WI38 (cell line): ENCODE results near the gene HSPG2.

Experiments used
- H3K4me3 ChIP-seq: 2 replicates; pipeline ENCODE4 v1.5.1; 2011; ENCODE audit warnings: low read depth, mild to moderate bottlenecking, control low read depth, low read length
- TF ChIP-seq, protein P1 (sequence below): IDR thresholded peaks from 2 replicates; pipeline ENCODE4 v1.5.1; 2012; ENCODE audit warnings: low read depth, mild to moderate bottlenecking, control low read depth, low read length

Gene HSPG2

DNA sequence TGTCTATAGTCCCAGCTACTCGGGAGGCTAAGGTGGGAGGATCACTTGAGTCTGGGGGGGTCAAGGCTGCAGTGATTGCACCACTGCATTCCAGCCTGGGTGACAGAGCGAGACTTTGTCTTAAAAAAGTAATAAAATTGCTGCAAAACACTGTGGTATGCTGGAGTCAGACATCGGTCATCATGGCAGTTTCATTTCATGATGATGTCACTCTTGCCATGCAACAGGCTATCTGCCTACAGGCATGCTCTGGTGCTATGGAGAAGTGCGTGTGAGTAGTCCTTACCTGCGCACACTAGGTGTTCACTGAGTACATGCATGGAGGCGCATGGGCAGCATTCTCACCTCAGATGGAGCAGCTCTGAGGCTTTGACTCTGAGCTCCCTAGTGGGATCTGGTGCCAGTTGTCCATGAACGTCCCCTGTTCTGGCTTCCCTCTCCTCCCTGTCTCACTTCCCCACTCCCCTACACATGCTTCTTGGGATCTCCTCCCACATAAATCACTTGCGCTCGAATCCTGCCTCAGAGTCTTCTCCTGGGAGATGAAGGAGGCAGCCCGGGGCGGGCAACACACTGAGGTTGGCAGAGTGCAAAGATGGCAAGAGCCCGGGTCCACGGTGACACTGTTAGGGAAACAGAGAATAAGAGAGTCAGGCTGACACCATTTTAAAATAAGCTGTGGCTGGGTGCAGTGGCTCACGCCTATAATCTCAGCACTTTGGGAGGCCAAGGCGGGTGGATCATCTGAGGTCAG lies 29.3 kb upstream of the HSPG2 start:
- H3K4me3 ChIP-seq = no peak overlapping the region
- TF ChIP-seq, protein P1, sequence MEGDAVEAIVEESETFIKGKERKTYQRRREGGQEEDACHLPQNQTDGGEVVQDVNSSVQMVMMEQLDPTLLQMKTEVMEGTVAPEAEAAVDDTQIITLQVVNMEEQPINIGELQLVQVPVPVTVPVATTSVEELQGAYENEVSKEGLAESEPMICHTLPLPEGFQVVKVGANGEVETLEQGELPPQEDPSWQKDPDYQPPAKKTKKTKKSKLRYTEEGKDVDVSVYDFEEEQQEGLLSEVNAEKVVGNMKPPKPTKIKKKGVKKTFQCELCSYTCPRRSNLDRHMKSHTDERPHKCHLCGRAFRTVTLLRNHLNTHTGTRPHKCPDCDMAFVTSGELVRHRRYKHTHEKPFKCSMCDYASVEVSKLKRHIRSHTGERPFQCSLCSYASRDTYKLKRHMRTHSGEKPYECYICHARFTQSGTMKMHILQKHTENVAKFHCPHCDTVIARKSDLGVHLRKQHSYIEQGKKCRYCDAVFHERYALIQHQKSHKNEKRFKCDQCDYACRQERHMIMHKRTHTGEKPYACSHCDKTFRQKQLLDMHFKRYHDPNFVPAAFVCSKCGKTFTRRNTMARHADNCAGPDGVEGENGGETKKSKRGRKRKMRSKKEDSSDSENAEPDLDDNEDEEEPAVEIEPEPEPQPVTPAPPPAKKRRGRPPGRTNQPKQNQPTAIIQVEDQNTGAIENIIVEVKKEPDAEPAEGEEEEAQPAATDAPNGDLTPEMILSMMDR = no peak

DNA sequence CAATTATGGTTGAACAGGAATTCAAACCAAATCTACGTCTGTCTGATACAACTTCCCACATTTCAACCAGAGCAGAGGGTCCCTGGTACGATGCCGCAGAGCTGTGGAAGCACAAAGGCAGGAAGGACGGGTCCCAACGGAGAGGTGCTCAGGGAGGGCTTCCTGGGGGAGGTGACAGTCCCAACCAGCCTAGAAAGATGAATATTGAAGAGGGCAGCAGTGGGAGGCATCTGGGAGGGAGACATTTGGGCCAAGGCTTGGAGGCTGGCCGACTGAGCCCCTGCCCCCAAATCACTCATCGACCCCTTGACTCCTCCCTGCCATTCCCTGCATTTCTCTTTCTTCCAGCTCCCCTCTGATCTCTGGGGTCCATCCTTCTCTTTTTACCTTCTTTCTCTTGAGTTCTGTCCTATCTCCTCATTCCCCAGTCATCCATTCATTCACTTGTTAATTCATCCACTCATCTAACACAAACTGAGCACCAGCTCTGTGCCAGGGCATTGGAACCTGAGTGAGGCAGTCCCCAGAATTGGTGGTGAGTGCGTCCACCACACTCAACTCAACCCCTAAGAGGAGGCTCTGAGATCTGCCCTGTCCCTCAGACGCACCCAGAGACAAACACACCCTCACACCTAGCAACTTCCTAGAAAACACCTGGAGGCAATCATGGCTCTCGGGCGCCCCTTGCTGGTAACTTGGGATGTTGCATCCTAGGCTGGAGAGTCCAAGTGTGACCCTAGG lies 26.5 kb upstream of the HSPG2 start:
- H3K4me3 ChIP-seq = no peak overlapping the region
- TF ChIP-seq, protein P1 = peak; percentile 88

GRCh38 chr1:21961799-21962198 lies 24.7 kb upstream of the HSPG2 start:
- H3K4me3 ChIP-seq = no peak overlapping the region
- TF ChIP-seq, protein P1 = no peak

DNA sequence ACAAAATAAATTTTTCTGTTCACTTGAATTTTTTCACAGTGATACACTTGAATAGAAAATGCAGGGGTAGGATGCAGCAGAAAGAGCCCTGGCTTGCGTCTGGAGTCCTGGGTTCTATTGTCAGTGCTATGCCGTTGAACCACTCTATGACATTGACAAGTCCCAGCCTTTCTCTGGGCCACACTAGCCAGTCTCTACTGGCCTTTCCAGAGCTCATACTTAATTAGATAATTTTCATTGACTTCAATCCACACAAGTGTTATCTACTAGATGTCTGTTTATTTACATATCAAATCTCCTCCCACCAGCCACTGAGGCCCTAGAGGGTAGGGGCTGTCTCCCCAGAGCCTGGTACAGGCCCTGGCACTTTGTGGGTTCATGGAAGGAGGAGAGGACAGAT lies 24.2 kb upstream of the HSPG2 start:
- TF ChIP-seq, protein P1 = no peak
- no peak overlapping the region for H3K4me3 ChIP-seq

DNA sequence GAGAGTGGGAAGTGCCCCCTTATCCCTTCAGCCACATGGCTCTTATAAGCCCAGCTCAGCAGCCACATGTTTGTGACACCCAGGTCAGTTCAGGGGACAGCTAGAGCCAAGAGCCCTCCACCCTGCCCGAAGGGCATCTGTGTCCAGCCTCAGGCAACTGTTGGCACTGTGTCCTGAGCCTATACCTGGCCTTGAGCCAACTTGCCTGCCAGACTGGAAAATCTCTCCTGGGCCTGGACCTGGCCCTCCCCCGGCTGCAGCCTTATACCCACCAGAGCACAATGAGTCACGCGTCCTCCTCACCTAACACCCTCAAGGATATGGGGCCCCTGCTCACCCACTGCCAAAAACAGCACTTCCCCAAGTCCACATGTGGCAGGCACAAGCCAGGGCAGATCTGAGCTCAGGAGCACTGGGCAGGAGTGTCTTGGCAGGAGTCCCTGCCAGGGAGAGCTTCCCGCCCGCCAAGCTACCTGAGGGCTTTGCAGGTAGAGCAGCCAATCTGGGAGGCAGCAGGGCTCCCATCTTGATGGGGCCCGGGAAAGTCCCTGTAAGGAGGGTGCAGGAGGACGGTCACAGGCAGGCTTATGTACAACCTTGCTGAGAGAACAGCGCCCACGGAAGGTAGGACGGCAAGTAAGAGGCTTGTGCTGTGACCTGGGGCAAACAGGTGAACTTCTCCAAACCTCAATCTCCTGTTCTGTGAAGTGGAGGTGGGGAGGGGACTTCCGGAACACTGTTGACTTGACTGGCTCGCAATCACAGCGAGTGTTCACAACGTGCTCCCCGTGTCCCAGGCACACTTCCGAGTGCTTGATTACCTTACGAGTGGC lies 19.8 kb upstream of the HSPG2 start:
- H3K4me3 ChIP-seq = no peak overlapping the region
- TF ChIP-seq, protein P1 = no peak

DNA sequence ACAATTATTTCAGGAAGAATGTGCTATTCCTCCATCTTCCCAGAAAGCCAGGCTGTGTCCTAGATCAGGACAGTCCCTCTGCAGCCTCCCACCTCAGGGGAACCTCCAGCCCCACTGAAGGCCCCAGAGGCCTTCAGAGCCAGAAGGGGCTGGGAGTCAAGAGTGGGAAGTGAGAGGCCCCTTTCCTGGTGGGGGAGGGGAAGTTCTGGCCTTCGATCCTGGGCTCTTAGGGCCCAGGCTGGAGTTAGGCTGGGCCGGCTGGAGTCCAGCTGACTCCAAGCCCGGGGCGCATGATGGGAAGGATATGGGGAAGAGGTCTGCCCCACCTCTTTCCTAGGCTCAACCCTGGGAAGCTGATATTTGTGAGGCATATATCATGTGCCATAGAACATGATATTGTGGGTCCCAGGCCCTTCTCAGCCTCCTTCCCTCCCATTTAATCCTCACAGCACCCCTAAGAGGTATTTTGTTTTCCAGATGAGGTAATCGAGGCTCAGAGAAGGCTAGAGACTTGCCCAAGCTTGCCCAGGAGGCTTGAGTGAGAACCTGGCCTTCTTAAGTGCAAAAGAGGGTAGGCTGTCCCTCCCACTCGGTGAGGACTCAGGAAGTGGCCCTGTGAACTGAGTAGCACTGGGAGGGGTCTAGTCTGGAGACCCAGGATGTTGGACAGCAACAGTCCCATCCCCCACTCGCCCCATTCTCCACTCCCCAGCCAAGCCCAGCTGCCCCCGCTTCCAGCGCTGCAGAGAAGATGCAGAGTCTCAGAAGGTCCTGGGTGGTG lies 18.6 kb upstream of the HSPG2 start:
- H3K4me3 ChIP-seq = no peak overlapping the region
- TF ChIP-seq, protein P1 = no peak
